Fibroblast of skin of left quadriceps (primary cell): Measurements from ENCODE around the gene COL12A1.

ENCODE experiments used
- DNase-seq, 2 experiments: peaks; one replicate each; pipeline ENCODE4 v3.0.0-alpha.2; 2013; ENCODE audit warnings: low read depth in 2 of 2

COL12A1 gene

GRCh38 chr6:75102301-75102700 is 103.6 kb downstream of the COL12A1 start:
- no peak for DNase-seq

GRCh38 chr6:75101896-75102295 is 104.0 kb downstream of the COL12A1 start:
- DNase-seq, result peak; percentile 63 to 64

DNA sequence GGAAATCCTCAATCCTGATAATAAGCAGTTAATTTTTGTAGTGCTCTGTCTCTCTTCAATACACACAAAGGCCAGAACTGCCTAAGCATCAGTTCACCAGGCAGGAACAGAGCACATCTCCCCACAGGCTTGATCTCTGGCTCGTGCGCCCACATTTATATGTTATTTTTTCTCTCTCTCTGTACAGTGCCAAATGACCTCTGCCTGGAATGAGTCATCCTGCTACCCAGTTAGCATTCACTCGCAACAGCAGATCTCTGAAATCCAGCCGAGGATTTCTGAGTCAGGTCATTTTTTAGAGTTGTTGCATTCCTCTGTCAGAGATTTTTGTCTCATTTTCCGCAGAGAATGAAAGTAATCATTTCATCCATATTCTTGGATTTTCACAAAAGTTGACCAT is 107.1 kb downstream of the COL12A1 start:
- peak; percentile 90 to 92 for DNase-seq

DNA sequence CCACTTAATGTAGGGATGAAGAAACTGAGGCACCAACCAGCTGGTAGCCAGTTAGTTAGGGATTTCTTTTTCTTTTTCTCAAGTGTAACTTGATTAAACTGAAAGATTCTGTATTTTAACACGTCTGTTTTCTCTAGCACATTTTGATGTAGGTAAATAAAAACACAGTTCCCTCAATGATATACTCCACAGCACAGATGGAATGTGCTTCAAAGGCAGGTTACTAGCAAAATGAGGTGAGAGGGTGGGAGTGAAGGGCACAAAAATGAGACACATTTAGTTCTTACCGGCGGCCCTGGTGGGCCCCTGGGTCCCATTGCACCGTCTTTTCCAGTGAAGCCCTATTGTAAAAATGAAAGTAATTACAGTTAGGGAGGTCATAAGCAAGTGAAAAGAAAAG is 108.9 kb downstream of the COL12A1 start:
- DNase-seq, result no peak

DNA sequence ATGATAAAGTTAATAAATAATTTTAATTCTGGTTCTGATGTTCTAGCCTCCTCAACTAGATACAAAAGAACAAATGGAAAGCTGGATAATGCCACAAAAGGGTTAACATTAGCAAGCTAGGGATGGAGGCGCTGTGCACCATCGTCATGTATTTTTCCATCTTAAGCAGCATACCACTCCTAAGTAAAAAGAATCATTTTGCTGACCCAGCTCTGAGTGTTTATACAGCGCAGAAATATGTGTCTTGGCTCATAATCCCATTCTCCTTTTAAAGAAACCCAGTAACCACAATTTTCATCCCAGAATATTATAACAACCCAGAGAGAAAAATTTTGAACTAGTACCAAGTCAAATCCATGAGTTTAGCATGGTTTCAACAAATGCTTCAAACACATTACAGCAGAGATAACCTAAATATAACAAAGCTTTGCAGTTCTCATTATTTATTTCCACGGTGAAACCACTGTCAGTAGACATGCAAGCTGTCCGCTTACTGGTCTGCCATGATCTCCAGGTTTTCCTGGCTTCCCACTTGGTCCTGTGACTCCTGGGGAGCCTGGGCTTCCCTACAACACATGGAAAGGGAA is 111.1 kb downstream of the COL12A1 start:
- DNase-seq, result peak; percentile 80 to 83

GRCh38 chr6:75091467-75092190 is 114.2 kb downstream of the COL12A1 start:
- no peak for DNase-seq

- no peak for DNase-seq
Observed at GRCh38 chr6:75090576-75090975, 115.3 kb downstream of the COL12A1 start.

DNA sequence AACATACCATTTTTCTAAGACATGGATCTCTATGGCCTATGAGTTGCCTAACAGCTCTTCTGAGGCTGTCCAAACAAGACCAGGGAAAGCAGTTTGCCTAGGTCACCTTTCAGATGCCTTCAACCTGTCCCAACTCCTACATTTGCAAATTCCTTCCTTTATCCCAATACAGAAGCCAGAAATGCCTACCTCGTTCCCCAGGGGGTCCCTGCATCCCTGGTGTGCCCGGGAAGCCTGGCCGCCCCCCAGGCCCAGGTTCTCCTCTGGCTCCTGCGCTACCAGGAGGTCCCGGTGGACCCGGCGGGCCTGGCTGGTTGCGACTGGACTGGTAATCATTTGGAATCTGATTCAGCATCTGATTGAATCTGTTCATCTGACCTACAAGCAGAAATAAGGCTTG is 115.9 kb downstream of the COL12A1 start:
- no peak for DNase-seq

DNA sequence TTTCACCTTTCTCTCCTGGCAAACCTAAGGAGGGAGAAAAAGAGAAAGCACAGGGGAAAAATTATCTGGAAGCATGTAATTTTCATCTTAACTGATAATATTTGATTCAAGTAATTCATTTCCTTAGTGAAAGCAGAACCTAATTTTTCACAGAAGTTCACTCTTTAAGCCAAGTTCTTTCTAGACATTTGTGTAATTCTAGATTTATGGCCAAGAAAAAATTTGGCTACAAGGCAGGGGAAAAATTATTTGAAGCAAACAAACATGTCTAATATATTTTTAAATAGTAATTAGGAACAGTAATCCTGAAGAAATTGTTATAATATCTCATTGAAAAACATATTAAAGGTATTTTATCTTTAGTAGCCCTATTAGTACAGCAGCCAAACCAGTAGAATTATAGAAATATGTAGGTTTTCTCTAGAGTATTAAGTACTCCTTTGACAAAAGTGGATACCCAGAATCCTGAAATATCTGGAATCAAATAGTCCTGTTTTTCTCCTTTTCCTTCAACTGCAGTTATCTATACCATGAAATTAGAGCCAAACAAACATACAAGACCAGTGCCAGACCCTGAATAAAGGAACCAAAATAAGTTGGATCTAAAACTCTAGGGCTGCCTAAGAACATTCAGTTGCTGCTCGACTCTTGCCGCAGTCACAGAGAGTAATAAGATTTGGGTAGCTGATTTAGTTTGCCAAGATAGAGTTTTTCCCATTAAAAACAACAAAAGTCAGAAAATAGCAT is 116.5 kb downstream of the COL12A1 start:
- no peak for DNase-seq

DNA sequence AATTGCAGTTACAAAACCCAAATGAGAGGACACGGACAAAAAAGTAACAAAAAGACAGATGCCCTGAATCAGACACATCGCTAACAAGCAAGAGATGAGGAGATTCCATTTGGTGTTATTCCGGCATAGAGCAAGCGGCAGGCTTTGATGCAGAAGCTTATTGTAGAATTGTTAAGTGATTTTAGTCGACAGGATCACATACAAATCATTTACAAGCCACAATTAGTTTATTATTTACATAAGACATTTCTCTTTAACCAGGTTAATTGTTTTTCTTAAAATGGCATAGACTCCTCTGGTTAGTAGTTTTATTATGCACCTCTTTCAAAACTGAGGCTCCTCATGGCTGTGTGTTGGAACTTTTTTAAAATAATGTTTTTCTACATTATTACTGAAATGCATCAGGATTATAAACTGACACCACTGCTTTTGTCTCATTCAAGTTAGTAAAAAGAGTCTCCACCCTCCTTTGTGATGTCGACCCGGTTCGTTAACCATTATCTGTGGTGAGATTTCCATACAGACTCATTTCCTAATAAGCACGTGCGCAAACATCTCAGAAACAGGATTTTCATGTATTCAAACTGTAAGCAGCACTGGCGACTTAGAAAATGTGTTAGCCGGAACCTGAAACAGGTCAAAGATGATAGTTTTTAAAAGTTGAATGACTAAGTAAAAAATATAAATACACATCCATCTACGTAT is 119.8 kb downstream of the COL12A1 start:
- DNase-seq, result no peak

DNA sequence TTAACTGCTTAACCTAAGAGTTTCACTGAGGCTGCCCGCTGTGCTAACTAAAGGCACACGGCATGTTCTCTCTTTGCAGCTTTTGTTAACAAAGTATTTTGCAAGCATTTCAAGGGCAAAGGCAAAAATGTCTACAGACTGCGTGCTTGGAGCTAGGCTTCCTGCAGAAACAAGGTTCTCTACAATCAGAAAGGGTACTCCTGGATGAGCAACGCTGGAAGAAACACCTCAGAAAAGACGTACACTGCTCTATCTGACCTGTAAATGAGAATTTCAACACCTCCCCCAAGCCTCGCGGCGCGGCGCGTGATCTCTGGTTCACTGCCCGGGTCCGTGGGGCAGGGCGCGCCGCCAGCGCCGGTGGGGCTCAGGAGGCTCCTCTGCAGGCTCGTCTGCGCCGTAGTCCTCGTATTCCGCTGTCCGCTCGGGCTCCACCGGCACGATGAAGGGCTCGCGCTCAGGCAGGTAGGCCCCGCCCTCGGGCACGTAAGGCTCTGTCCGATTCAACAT is 120.9 kb downstream of the COL12A1 start:
- DNase-seq, result no peak

DNA sequence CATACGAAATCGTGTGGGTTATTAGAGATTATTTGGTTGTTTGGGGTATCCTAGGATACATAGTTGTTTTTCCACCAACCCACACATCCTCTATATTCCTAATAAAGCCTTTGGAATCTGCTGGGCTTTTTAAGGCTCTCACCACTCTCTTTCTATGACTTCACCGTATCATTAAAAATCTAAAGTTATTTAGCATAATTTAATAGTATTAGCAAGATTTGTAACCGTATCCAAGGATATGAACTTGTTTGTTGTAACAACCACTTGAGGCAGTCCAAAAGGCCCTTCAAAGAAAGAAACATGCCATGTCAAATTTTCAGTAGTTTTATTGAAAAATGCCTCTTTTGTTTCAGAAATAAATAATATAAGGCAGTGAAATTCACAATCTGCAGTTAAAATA is 121.8 kb downstream of the COL12A1 start:
- no peak for DNase-seq

GRCh38 chr6:75081921-75082320 is 123.9 kb downstream of the COL12A1 start:
- DNase-seq, result peak in 1 of 2 experiments; percentile 39

GRCh38 chr6:75081047-75081446 is 124.8 kb downstream of the COL12A1 start:
- DNase-seq, result no peak

DNA sequence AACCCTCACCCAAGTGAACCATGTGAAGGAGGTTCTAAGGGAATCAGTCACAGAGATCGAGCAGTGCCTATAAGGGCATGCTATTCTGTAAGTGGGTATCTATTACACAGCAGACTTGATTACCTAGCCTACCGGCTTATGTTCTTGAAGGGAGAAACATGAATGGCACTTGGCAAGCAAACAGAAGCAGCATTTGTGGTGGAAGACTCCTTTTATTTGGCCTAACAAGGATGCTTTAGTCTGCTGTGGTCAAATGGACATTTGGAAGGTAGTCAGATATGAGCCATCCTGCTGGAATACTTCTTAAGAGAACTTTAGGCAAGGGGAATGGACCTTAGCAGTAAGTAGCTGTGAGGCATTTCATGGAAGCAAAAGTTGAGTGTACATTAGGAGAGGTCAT is 126.3 kb downstream of the COL12A1 start:
- DNase-seq, result no peak

- DNase-seq, result no peak
Observed at GRCh38 chr6:75077701-75078100, 128.2 kb downstream of the COL12A1 start.

DNA sequence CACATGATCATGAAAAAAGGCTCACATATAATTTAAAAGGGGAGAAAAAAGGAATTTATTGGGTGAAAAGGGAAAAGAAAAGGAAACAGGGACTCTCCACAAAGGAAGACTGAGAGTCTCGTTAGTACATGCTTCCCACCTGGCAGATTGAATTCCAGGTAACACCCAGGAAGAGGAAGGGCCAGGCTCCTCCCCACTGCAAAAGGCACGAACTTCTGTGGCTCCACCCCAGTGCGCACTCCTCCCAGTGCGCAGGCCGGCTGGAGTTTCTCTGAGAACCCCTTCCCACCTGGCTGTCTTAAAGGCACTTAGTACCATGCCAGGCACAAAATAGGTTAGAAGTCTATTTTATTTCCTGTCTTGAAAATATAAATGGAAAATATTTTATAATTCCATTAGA is 129.8 kb downstream of the COL12A1 start:
- no peak for DNase-seq

DNA sequence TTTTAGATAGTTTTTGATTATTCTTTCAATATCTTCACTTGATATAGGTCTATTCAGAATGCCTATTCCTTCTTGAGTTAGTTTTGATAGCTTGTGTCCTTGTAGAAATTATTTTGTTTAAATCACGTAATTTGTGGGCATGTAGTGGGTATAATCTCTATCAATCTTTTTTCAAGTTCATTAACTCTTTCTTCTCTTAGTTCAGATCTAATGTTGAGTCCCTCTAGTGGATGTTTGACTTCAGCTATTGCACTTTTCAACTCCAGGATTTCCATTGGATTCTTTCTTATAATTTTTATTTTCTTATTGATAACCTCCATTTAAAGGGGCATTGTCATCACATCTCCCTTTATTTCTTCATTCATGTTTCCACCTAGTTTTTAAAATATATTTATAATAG is 135.6 kb downstream of the COL12A1 start:
- DNase-seq, result no peak

DNA sequence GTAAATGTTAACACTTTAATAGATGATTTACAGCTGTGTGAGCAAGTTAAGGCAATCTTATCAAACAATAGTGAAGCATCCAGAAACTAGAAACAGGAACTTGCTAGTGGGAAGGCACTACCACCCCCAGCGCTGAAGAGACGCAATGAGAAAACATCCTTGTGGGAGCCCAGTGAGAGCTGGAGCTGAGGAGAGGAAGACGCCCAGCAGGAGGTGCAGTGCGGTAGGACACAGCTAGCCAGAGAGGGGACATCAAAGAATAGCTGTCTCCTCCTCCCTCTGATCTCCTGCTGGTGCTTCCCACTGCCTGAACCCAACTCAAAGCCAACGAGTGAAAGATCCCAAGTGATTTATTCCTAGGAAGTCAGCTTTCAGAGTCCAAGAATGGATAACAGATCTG is 140.3 kb downstream of the COL12A1 start:
- peak in 1 of 2 experiments; percentile 57 for DNase-seq

DNA sequence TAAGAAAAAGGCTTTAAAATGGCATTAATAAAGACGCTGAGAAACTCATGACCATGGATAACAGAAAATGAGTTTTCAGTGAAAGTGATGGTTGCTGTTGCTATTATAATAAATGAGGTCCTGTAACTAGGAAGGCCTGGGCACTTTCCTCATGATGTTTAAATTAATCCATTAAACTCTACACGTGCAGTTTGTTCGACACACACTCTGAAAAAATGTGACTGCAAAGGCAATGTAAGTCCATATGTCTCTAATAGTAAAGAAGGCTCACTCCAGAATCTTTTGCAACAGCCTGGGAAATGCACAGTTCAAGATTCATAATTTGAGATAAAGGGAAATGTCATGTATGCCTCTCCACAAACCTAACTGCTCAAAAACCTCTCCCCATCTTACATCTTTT is 153.4 kb downstream of the COL12A1 start:
- DNase-seq, result peak; percentile 61 to 64

GRCh38 chr6:75049308-75049707 is 156.5 kb downstream of the COL12A1 start:
- DNase-seq, result no peak

DNA sequence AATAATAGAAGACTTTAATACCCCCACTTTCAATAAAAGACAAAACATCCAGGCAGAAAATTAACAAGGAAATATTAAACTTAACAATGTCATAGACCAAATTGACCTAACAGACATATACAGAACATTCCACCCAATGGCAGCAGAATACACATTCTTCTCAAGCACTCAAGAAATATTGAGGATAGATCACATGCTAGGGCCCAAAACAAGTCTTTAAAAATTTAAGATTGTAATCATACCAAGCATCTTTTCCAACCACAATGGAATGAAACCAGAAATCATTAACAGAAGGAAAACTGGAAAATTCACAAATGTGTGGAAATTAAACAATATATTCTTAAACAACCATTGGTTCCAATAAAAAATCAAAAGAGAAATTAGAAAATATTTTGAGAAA is 161.0 kb downstream of the COL12A1 start:
- no peak for DNase-seq
